ENCODE data around the gene SYT7.
A peak's percentile ranks its signal among the peaks of the same experiment; 100 is the strongest.

The SYT7 gene

GRCh38 chr11:61581931-61582330, 1.1 kb upstream of the SYT7 start:
- TF ChIP-seq POLR2AphosphoS5 (IDR thresholded peaks at IDR 0.05; ENCODE audit: borderline replicate concordance, low read depth, low read length): no peak
- no peak for TF ChIP-seq FOXP2 (optimal IDR thresholded peaks at IDR 0.05; ENCODE audit: control extremely low read depth, extremely low read length, insufficient read depth)
- TF ChIP-seq EZH2 (IDR thresholded peaks at IDR 0.05): no peak
- Histone ChIP-seq H3K9me3 (ENCODE audit: low read depth, low read length) (no peaks in the 10 kb centered on the region), H3K27ac (no peak overlapping the region), H3K9ac (ENCODE audit: insufficient read length) (no peak overlapping the region), H3K4me3 (no peak overlapping the region), H3K36me3 (ENCODE audit: insufficient read depth, low read length) (no peaks in the 10 kb centered on the region)
- DNase-seq (ENCODE audit: low read depth, low spot score): no peak

DNA sequence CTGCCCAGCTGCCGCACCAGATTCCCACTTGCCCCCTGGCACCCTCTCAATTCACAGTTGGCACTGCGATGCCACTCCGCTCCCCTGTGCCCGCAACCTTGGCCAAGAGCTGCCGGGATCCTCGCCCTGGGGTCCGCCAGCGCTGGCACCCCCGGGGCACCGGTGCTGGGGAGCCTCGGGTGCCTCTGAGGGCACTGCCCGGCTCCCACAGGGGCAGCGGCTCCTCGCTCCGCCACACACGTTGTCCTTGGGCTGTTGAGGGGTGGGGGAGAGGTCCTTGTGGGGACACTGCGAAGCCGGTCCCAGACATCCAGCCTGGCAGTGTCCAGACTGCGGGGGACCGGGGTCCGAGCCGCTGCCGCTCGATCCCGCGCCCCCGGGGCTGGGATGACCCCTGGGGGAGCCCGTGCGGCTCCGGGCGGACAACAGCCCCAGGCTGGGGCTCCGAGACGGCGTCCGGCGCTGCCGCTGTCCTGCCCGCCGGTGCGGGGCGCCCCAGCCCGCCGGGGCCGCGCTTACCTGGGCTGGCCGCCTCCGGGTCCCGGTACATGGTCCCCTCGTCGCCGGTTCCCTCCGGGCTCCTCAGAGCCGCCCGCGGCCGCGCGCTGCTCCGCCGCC, 496 bp downstream of the SYT7 start:
- H3K36me3 ChIP-seq (ENCODE audit: insufficient read depth, low read length): no peaks in the 10 kb centered on the region
- H3K9ac ChIP-seq (ENCODE audit: insufficient read length): no peak overlapping the region
- no peak for DNase-seq (ENCODE audit: low read depth, low spot score)
- TF ChIP-seq FOXP2 (optimal IDR thresholded peaks at IDR 0.05; ENCODE audit: control extremely low read depth, extremely low read length, insufficient read depth): no peak
- TF ChIP-seq EZH2 (IDR thresholded peaks at IDR 0.05): no peak
- TF ChIP-seq POLR2AphosphoS5 (IDR thresholded peaks at IDR 0.05; ENCODE audit: borderline replicate concordance, low read depth, low read length): no peak
- peak overlapping the region; percentile 68 for H3K4me3 ChIP-seq
- no peak overlapping the region for H3K27ac ChIP-seq
- no peaks in the 10 kb centered on the region for H3K9me3 ChIP-seq (ENCODE audit: low read depth, low read length)

GRCh38 chr11:61579676-61580270, 1.1 kb downstream of the SYT7 start:
- no peak for DNase-seq (ENCODE audit: low read depth, low spot score)
- H3K27ac ChIP-seq: no peak overlapping the region
- no peaks in the 10 kb centered on the region for H3K36me3 ChIP-seq (ENCODE audit: insufficient read depth, low read length)
- peak overlapping the region; percentile 68 for H3K4me3 ChIP-seq
- no peak for TF ChIP-seq EZH2 (IDR thresholded peaks at IDR 0.05)
- TF ChIP-seq POLR2AphosphoS5 (IDR thresholded peaks at IDR 0.05; ENCODE audit: borderline replicate concordance, low read depth, low read length): no peak
- no peak for TF ChIP-seq FOXP2 (optimal IDR thresholded peaks at IDR 0.05; ENCODE audit: control extremely low read depth, extremely low read length, insufficient read depth)
- no peak overlapping the region for H3K9ac ChIP-seq (ENCODE audit: insufficient read length)
- H3K9me3 ChIP-seq (ENCODE audit: low read depth, low read length): no peaks in the 10 kb centered on the region

DNA sequence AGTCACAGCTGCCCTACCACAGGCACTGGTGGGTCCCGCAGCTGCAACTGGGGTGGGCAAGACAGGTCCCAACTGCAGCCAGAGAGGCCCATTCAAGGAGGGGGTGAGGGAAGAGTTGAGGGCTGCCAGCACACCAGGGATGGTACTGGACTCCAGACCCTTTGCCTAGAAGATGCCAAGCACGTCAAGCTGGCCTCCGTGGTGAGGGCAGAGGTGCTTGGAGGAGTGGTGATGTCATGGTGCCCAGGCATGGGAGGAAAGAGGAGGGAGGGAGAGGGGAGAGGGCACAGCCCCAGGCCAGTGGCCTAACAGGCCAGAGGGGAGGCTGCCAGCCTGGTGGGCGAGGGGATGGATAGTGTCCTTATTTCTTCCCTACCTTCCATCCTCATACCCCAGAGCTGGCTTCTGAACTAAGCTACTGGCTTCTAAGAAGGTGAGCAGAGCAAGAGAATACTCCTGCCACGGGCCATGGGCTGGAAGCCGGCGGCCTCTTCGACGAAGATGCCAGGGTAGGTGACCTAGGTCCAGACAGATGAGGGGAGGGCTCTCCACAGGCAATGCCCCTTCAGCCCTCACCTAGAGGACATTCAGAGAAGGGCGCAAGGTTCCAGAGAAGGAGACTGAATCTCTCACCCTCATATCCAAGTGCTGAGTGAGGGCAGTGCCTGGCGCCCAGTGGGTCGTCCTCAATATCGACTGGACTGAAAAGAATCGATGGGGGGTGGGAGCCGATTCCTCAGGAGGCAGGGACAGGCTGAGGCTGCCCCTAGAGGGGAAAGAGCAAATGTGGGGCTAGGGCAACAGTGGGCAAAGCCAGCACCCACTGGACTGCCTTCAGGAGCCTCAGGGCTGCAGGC, 1.8 kb downstream of the SYT7 start:
- Histone ChIP-seq H3K27ac (no peak overlapping the region), H3K4me3 (no peak overlapping the region), H3K9me3 (ENCODE audit: low read depth, low read length) (no peaks in the 10 kb centered on the region), H3K36me3 (ENCODE audit: insufficient read depth, low read length) (no peaks in the 10 kb centered on the region), H3K9ac (ENCODE audit: insufficient read length) (no peak overlapping the region)
- TF ChIP-seq EZH2 (IDR thresholded peaks at IDR 0.05) (no peak), FOXP2 (optimal IDR thresholded peaks at IDR 0.05; ENCODE audit: control extremely low read depth, extremely low read length, insufficient read depth) (no peak), POLR2AphosphoS5 (IDR thresholded peaks at IDR 0.05; ENCODE audit: borderline replicate concordance, low read depth, low read length) (no peak)
- DNase-seq (ENCODE audit: low read depth, low spot score): no peak

GRCh38 chr11:61577383-61578118, 3.3 kb downstream of the SYT7 start:
- H3K36me3 ChIP-seq (ENCODE audit: insufficient read depth, low read length): no peaks in the 10 kb centered on the region
- H3K9me3 ChIP-seq (ENCODE audit: low read depth, low read length): no peaks in the 10 kb centered on the region
- no peak for DNase-seq (ENCODE audit: low read depth, low spot score)
- H3K27ac ChIP-seq: no peak overlapping the region
- H3K9ac ChIP-seq (ENCODE audit: insufficient read length): no peak overlapping the region
- TF ChIP-seq FOXP2 (optimal IDR thresholded peaks at IDR 0.05; ENCODE audit: control extremely low read depth, extremely low read length, insufficient read depth): no peak
- TF ChIP-seq POLR2AphosphoS5 (IDR thresholded peaks at IDR 0.05; ENCODE audit: borderline replicate concordance, low read depth, low read length): no peak
- TF ChIP-seq EZH2 (IDR thresholded peaks at IDR 0.05): no peak
- no peak overlapping the region for H3K4me3 ChIP-seq

- no peaks in the 10 kb centered on the region for H3K9me3 ChIP-seq (ENCODE audit: low read depth, low read length)
- H3K9ac ChIP-seq (ENCODE audit: insufficient read length): no peak overlapping the region
- DNase-seq (ENCODE audit: low read depth, low spot score): no peak
- no peak for TF ChIP-seq FOXP2 (optimal IDR thresholded peaks at IDR 0.05; ENCODE audit: control extremely low read depth, extremely low read length, insufficient read depth)
- TF ChIP-seq EZH2 (IDR thresholded peaks at IDR 0.05): no peak
- TF ChIP-seq POLR2AphosphoS5 (IDR thresholded peaks at IDR 0.05; ENCODE audit: borderline replicate concordance, low read depth, low read length): no peak
- no peak overlapping the region for H3K27ac ChIP-seq
- no peaks in the 10 kb centered on the region for H3K36me3 ChIP-seq (ENCODE audit: insufficient read depth, low read length)
- H3K4me3 ChIP-seq: no peak overlapping the region
These were observed 4.7 kb downstream of the SYT7 start for GRCh38 chr11:61575886-61576861.

DNA sequence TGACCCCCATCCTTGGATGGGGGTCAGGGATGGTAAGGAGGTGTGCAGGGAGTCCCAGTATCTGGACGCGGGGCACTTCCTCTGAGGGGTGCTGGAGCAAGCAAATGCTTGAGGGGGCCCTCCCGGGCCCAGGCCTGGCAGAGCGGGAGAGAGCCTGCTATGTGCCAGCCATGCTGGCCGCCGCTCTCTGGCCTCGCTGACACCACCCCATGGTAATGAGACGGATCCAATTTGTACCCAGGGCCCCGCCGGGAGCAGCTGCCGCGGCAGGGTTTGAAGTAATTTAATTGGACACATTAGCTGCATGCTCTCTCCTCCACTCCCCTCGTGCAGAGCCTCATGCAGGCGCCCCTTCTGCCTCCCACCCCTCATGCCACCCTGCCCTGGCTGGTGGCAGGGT, 6.3 kb downstream of the SYT7 start:
- H3K4me3 ChIP-seq: no peak overlapping the region
- no peak overlapping the region for H3K9ac ChIP-seq (ENCODE audit: insufficient read length)
- H3K27ac ChIP-seq: no peak overlapping the region
- H3K36me3 ChIP-seq (ENCODE audit: insufficient read depth, low read length): no peaks in the 10 kb centered on the region
- DNase-seq (ENCODE audit: low read depth, low spot score): no peak
- TF ChIP-seq EZH2 (IDR thresholded peaks at IDR 0.05) (no peak), FOXP2 (optimal IDR thresholded peaks at IDR 0.05; ENCODE audit: control extremely low read depth, extremely low read length, insufficient read depth) (no peak), POLR2AphosphoS5 (IDR thresholded peaks at IDR 0.05; ENCODE audit: borderline replicate concordance, low read depth, low read length) (no peak)
- H3K9me3 ChIP-seq (ENCODE audit: low read depth, low read length): no peaks in the 10 kb centered on the region
